Progenitor cell of endocrine pancreas (in vitro differentiated cells): ENCODE results near the gene RNASET2. TPM values are rescaled to one million over a fixed set of nuclear protein-coding genes. Genes with fewer than 3 reads are reported as not detected.
"Not testable (repeated sequence)": the region's sequence is repeated elsewhere in the genome, so short reads cannot be mapped to it uniquely, and the experiment has no call there.

Source experiments
- DNase-seq: peaks from one replicate; pipeline ENCODE4 v3.0.0; 2021; ENCODE audit warnings: low spot score; ENCODE audit not compliant: unreplicated experiment
- H3K27ac Mint-ChIP-seq: 2 replicates; pipeline ENCODE4 v1.8.0; 2021; ENCODE audit warnings: mild to moderate bottlenecking, moderate library complexity, mixed read lengths
- H3K27me3 Mint-ChIP-seq: 2 replicates; pipeline ENCODE4 v1.8.0; 2021; ENCODE audit warnings: mixed read lengths
- H3K36me3 Mint-ChIP-seq: 2 replicates; pipeline ENCODE4 v1.8.0; 2022; ENCODE audit warnings: mixed read lengths; ENCODE audit not compliant: insufficient read depth
- H3K4me1 Mint-ChIP-seq: 2 replicates; pipeline ENCODE4 v1.8.0; 2021; ENCODE audit warnings: low read depth, mixed read lengths
- H3K4me3 Mint-ChIP-seq: 2 replicates; pipeline ENCODE4 v1.8.0; 2021; ENCODE audit warnings: low read depth, mild to moderate bottlenecking, moderate library complexity, mixed read lengths
- H3K9me3 Mint-ChIP-seq: 2 replicates; pipeline ENCODE4 v1.8.0; 2021; ENCODE audit warnings: low read depth, mixed read lengths
- total RNA-seq: library from RNA; stranded (reverse); gene quantifications from 2 replicates; pipeline ENCODE4 v1.2.1, GENCODE V29; 2021
- TF ChIP-seq, protein P1 (sequence below): fragments of 200-600 bp; sonication (generic); IDR thresholded peaks from one replicate; pipeline ENCODE4 v1.5.0; 2021; ENCODE audit warnings: antibody characterized with exemption, mild to moderate bottlenecking; ENCODE audit not compliant: unreplicated experiment

Gene RNASET2
- total RNA-seq, 1 donor from 2014 or later = 27.9 TPM

DNA sequence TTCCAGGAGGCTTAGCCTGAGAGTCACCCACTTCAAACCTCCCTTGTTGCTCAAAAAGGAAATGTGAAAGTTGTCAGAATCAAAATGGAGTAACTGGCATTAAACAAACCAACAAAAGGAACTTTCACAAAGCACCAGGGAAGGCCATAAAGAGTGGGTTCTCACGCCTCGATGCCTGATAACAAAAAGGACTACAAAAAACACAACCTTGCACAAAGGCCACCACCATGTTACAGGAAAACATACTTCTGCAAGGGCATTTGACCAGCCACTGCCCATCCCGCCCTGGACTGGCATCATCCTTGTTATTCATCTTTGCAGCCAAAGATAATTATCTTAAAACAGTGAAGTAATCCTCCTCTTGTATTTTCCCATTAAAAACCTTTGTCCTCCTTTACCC, 34.8 kb downstream of the RNASET2 start:
- peaks cover 4% of the 10 kb centered on the region for H3K36me3 Mint-ChIP-seq
- TF ChIP-seq, protein P1, sequence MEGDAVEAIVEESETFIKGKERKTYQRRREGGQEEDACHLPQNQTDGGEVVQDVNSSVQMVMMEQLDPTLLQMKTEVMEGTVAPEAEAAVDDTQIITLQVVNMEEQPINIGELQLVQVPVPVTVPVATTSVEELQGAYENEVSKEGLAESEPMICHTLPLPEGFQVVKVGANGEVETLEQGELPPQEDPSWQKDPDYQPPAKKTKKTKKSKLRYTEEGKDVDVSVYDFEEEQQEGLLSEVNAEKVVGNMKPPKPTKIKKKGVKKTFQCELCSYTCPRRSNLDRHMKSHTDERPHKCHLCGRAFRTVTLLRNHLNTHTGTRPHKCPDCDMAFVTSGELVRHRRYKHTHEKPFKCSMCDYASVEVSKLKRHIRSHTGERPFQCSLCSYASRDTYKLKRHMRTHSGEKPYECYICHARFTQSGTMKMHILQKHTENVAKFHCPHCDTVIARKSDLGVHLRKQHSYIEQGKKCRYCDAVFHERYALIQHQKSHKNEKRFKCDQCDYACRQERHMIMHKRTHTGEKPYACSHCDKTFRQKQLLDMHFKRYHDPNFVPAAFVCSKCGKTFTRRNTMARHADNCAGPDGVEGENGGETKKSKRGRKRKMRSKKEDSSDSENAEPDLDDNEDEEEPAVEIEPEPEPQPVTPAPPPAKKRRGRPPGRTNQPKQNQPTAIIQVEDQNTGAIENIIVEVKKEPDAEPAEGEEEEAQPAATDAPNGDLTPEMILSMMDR = no peak
- H3K4me3 Mint-ChIP-seq = no peak overlapping the region
- no peak overlapping the region for H3K27ac Mint-ChIP-seq
- no peaks in the 10 kb centered on the region for H3K27me3 Mint-ChIP-seq
- no peak for DNase-seq
- H3K4me1 Mint-ChIP-seq = no peaks in the 10 kb centered on the region
- peaks cover 7% of the 10 kb centered on the region for H3K9me3 Mint-ChIP-seq

DNA sequence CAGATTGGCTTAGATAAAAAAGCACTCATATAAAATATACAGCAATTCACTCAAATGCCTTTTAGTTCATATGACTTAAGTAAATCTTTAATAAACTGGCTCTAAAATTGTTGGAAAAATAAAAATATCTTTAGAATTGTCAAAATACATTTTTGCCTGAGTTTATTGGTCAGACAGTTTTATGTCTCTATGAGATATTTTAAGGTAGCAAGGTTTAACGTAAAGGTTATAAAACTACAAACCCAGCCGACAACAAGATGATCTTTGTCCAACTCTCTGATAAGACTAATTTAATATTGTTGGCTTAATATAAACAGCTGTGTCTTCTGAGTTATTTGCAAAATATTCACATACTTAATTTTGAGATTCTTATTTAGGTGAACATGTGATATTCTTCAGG, 39.5 kb downstream of the RNASET2 start:
- Mint-ChIP-seq H3K4me3 (no peak overlapping the region), H3K27me3 (no peaks in the 10 kb centered on the region), H3K4me1 (no peaks in the 10 kb centered on the region), H3K27ac (no peak overlapping the region), H3K36me3 (peaks cover 6% of the 10 kb centered on the region), H3K9me3 (peaks cover 7% of the 10 kb centered on the region)
- TF ChIP-seq, protein P1 = no peak
- no peak for DNase-seq

DNA sequence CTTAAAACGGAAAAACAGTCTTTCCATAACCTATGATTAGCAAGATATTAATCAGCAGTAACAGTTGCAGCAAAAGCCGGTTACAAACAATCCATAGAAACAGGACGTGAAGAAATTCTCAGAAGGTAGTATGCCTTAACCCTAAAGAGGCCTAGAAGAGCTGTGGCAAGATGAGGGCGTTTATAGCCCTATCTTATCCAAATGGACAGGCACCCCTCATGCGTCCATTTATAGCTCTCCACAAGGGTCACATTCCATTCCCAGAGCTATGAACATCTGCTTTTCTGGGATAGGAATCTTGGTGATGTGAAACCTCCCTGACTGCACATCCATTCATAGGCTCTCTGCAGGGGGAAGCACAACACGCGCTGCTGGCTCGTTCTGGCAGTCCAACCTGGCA, 40.9 kb downstream of the RNASET2 start:
- H3K27ac Mint-ChIP-seq, H3K9me3 Mint-ChIP-seq, DNase-seq, H3K4me3 Mint-ChIP-seq, H3K27me3 Mint-ChIP-seq, H3K36me3 Mint-ChIP-seq, H3K4me1 Mint-ChIP-seq: not testable (repeated sequence)

DNA sequence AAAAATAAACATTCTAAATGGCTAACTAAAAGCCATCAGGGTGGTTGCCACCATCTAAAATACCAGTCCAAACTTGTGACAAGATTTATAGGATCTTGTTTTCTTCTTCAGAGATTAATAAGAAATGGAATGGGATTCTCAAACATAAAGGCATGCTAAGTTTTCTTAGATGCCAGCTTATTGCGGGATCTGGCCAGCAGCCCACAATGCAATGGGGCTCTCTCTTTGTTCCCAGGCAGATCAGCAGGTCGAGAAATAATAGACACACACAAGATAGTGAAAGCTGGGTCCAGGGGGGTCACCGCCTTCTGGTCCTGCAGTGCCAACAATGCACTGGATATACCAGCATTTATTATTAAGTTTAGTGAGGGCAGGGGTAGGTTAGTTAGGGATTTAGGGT, 41.4 kb downstream of the RNASET2 start:
- H3K36me3 Mint-ChIP-seq, H3K4me3 Mint-ChIP-seq, H3K27ac Mint-ChIP-seq, H3K9me3 Mint-ChIP-seq, DNase-seq, H3K4me1 Mint-ChIP-seq, H3K27me3 Mint-ChIP-seq: not testable (repeated sequence)

DNA sequence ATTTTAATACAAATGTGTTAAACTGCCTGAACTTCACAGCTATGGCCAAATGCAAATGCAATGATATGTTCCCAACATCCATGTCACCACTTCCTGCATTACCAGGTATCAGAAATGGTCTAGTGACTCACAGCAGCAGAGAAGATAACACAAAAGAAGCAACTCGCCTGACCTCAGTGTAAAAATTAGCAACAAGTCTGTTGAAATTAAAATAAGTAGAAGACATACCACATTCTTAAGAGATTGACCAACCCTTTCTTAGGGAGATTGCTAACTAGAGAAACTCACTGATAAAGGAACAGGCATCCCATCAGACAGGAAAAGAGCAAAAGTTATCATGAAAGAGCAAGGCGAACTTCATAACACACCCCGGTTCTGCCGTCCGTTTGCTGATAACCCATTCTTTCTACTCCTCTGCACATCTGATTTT, 45.1 kb downstream of the RNASET2 start:
- no peak overlapping the region for H3K4me3 Mint-ChIP-seq
- H3K4me1 Mint-ChIP-seq = no peaks in the 10 kb centered on the region
- TF ChIP-seq, protein P1 = no peak
- no peak overlapping the region for H3K27ac Mint-ChIP-seq
- no peak for DNase-seq
- peaks cover 4% of the 10 kb centered on the region for H3K36me3 Mint-ChIP-seq
- H3K9me3 Mint-ChIP-seq = no peaks in the 10 kb centered on the region
- peaks cover 5% of the 10 kb centered on the region for H3K27me3 Mint-ChIP-seq

DNA sequence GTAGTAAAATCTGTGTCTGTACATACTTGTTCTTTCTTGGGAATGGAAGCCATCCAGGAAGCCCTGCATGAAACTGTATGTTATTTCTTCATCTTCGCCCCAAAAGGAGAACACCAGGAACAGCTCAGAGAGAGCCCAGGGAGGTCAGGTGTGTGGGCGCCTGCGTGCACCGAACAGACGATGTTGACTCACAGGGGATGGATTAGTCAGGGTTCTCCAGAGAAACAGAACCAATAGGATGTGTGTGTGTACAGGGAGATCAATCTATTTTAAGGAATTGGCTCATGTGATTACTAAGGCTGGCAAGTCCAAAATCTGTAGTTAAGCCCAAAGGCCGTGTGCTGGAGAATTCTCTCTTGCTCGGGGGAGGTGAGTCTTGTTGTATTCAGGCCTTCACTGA, 45.7 kb downstream of the RNASET2 start:
- TF ChIP-seq, protein P1 = no peak

More for the DNA sequence above, 45.7 kb downstream of the RNASET2 start:
- peaks cover 5% of the 10 kb centered on the region for H3K27me3 Mint-ChIP-seq
- H3K36me3 Mint-ChIP-seq = peaks cover 4% of the 10 kb centered on the region
- H3K4me1 Mint-ChIP-seq = no peaks in the 10 kb centered on the region
- H3K9me3 Mint-ChIP-seq = no peaks in the 10 kb centered on the region
- no peak for DNase-seq
- H3K27ac Mint-ChIP-seq = no peak overlapping the region
- H3K4me3 Mint-ChIP-seq = no peak overlapping the region
